Right renal pelvis (tissue), 4 donors: ENCODE measurements around the gene NXNL2. TPM values are rescaled to one million over a fixed set of nuclear protein-coding genes. Genes with fewer than 3 reads are reported as not detected.

Experiments used
- DNase-seq, 4 donors: peaks; one replicate each; pipeline ENCODE4 v3.0.0-alpha.2; 2013; ENCODE audit warnings: low read depth in 4 of 4, low spot score in 3 of 4, missing footprints in 1 of 4
- polyA plus RNA-seq, 4 donors: library from polyadenylated mRNA; unstranded; fragments of 120-200 nt; gene quantifications; one replicate each; pipeline ENCODE4 v1.2.1, GENCODE V29; 2013; ENCODE audit not compliant: insufficient read length in 4 of 4

NXNL2 gene
- polyA plus RNA-seq, 4 donors, result 1.9 to 3.0 (median 2.9) TPM

DNA sequence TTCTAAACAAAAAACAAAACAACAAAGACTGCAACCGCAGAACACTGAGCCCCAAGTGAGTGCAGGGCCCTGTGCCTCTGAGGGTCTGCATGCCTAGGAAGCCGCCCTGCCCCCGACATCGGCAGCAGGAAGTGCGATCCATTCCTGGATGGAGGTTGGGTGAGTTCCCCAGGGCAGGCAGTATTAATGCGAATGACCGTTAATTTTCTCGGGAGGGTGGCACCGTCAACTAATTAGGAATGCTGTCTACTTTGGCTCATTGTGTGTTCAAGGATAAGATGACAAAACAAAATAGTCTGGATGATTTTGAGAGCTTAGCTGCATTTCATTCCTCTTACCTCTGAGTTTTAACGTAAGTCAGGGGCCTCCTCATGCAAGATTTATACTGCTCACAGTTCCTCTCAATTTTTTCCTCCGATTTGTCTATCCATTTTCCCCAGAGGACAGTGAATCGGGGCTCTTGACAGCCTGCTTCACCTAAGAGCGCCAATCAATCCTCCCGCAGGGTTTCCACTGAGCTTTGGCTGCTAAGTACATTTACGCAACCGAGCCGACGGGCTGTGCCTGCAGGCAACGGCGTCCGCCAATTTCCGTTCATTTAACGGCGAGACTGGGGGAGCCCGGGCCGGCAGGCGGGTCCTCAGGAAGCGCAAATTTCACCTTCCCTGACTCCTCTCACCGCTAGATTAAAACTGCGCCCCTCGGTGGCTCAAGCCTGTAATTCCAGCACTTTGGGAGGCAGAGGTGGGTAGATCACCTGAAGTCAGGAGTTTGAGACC, 2.9 kb upstream of the NXNL2 start:
- no peak for DNase-seq

DNA sequence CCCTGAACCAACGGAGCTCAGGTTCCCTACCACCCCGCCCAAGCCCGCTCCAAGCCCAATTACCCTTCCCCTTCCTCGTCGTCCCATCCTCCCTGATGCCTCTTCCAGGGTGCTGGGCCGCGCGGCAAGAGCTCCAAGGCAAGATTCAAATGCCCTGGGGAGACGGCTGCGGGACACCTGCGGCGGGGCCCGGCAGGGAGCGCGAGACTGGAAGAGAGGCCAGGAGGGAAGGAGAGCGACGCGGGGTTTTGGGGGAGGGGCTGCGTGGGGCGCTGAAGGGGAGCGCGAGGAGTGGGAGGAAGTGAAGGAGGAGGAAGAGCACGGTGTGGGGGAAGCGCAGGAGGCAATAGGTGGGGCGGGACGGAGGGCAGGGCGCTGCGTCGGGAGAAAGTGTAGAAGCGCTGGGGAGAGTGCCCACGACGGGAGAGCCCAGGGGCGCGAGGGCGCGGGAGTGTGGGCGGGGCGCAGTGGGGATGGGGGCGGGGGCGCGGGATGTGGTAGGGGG, 975 bp upstream of the NXNL2 start:
- no peak for DNase-seq

DNA sequence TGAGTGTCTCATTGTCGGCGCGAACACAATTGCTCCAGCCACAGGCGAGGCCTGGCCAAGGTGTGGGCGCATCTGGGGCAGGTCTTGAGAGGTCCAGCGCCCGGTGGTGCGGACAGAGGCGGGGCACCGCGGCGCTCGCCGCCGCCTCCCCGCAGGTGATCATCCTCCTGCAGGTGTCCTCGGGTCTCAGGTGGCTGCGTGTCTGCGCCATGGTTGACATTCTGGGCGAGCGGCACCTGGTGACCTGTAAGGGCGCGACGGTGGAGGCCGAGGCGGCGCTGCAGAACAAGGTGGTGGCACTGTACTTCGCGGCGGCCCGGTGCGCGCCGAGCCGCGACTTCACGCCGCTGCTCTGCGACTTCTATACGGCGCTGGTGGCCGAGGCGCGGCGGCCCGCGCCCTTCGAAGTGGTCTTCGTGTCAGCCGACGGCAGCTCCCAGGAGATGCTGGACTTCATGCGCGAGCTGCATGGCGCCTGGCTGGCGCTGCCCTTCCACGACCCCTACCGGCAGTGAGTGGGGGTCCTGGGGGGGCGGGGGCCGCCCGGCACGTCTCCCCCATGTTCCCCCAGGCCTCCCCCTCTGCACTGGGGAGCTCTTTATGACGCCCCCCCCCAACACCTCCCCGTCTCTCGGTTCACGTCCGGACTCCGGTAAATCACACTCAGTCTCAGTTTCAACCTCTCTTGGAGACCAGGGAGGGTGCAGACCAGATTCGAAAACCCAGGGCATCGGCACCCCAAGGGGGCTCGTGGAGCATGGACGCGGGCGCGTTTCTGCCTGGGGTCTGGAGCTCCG, 446 bp downstream of the NXNL2 start:
- no peak for DNase-seq

DNA sequence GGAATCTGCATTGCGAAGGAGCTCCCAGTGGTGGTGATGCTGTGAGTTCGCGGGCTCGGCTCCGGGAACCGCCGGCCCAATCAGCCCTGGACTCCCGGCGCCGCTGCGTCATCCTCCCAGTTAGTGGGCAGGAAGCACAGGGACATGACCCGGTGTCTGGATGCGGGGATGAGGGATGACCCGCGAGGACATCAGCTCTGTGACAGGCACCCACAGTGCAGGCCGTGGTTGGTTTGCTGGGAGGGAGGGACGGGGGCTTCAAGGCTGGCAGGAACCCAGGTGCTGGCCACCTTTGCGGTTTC, 996 bp downstream of the NXNL2 start:
- DNase-seq, result no peak

DNA sequence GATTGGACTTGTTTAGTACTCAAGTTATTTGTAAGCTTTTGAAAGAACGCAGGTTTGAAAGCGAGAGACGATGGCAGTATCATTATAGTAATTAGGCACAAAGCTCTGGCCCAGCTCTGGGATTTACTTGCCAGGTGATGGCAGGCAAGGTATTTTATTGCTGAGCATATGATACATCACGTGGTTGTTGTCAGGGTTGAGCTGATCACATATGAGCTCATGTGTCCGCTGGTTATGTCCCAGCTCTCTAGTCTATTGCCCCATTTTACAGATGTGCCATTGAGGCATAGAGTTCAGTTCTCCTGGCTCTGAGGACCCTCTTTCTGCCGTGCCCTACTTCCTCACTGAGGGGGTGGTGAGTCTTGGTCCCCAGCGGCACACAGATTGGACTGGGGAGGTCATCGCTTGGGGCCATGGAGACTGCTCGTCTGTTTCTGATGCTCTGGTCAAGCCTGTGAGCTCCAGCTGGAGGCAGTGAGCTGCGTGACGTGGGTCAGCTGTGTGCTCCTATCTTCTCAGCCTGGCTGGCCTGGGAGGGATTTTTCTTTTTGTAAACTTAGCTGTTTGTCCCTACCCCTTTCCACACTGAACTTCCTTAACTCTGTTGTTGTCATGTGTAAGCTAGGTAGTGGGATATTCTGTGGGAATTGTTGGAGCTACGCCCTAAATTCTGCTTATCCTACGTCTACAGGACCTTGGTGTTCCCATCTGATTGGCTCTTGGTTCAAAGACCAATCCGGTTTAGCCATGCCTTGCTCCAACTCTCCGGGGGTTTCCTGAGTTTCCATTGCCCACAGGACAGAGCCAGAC, 2.2 kb downstream of the NXNL2 start:
- DNase-seq, result no peak

- no peak for DNase-seq
These were observed 2.7 kb downstream of the NXNL2 start for GRCh38 chr9:88537761-88538091.

DNA sequence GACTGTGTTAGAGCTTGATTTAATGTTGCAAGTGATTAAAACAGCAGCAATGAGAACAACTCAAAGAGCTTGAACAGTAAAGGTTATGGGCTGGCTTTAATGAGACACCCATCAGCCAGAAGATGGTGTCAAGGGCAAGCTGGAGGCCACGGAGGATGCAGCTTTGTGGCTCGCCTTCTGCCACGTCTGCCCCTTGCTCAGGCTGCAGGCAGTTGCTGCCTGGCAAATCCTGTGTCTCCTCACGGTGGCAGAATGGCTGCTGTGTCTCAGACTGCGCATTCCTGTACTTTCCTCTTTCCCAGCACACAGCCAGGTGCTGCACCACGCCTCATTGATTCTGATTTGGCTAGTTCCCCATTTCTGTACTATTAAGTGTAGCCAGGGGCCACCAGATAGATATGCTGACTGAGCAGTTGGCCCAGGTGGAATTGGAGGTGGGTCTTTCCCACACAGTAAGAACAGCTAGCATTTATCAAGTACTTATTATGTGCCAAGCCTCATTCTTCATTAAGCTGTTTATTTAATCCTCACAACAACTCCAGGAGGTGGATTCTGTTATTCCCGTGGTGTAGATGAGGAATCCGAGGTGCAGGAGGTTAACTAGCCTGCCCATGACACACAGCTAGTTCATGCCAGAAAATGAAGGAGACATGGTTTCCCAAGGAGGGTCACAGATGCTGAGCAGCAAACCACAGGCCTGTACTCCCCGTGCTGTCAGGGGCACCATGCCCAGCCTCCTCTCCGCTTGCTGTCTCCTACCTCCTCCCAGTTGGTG, 3.5 kb downstream of the NXNL2 start:
- no peak for DNase-seq

DNA sequence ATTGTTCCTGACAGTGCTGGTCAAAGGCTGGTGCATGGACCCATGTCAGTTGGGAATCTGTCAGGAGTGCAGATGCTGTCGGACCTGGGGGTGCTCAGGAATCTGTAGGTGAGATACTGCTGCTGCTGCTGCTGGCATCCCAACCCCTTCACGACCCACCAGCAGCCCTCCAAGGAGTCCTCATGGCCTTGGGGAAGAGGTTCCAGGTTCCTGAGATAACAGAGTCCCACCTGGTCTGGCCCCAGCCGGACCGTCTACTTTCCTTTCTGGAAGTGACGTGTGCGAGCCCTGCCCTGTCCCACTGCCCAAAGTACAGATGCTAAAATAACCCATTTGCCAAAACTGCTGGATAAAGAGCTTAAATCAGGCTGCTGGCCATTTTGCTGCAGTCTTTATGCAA, 4.3 kb downstream of the NXNL2 start:
- no peak for DNase-seq

DNA sequence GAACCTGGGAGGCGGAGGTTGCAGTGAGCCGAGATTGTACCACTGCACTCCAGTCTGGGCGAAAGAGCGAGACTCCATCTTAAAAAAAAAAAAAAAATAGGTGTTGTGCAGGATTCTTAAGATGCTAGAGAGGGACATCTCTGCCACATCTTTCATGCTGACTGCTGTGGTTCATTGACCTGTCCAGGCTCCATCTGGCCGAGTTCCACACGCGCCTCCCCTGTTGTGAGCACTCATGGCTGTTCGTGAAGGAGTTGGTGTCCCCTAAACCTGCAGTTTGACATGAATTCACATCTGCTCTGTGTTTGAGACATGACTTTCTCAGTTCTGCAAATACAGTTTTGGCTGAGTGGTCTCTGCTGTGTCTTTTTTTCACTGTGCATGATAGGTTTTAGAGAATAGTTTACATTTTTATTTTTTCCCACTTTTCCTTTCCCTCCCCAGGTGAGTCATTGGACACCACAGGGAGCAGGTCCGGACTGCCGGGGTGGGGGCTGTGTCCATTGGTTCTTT, 5.3 kb downstream of the NXNL2 start:
- no peak for DNase-seq

- no peak for DNase-seq
These were observed 9.3 kb downstream of the NXNL2 start for GRCh38 chr9:88544245-88544644.

- no peak for DNase-seq
These were observed 16.7 kb downstream of the NXNL2 start for GRCh38 chr9:88551546-88552137.

DNA sequence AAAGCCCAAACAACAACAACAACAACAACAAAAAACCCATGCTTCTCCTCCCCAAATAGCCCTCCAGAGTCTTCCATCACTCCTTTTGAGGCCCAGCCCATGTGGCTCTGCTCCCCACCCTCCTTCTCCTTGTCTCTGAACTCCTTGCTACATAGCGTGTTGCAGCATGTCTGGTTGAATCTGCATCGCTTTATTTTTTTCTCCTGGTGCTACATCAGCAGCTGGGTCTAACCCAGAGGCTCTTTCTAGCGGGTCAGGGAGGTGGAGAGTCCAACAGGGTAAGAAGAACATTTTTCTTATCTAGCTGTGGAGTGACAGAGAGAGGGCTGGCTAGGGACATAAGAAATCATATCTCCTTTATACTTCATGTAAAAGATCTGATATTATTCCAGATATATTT, 18.4 kb downstream of the NXNL2 start:
- no peak for DNase-seq

GRCh38 chr9:88555268-88555980, 20.4 kb downstream of the NXNL2 start:
- no peak for DNase-seq

- no peak for DNase-seq
These were observed 24.7 kb downstream of the NXNL2 start for GRCh38 chr9:88559661-88560060.

DNA sequence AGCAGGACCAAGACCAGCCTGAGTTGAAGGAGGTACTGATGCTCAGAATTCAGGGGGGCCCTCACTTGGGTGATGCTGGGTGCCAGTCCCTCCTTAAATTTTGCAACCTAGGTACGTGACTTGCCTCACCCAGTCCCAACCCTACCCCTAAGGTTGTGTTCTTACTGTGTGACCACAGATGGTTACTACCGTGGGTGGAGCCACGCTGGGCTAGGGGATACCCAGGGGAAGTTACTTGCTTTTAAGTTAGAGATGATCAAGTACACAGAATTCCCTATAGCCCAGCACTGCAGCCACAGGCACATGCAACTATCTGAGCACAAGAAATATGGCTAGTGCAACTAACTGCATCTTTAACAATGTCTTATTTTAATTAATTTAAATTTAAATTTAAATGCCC, 32.9 kb downstream of the NXNL2 start:
- DNase-seq, result no peak

DNA sequence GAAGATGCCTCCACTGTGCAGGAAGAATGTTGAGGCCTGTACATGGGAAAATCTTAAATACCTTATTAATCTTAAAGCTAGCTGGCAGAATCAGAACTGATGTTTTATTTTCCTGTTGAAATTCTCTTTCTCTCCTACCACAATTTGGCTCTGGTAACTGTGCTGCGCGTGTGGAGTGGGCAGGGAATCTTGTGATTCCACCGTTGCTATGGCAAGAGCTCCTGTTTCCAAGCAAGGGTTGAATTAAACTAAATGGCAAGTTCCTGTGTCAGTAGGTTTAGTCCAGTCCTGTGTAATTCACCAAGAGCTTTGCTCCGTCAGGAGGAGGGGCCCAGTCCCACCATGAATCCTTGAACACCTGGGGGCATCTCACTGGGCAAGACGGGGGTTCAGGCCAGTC, 36.4 kb downstream of the NXNL2 start:
- DNase-seq, result no peak

DNA sequence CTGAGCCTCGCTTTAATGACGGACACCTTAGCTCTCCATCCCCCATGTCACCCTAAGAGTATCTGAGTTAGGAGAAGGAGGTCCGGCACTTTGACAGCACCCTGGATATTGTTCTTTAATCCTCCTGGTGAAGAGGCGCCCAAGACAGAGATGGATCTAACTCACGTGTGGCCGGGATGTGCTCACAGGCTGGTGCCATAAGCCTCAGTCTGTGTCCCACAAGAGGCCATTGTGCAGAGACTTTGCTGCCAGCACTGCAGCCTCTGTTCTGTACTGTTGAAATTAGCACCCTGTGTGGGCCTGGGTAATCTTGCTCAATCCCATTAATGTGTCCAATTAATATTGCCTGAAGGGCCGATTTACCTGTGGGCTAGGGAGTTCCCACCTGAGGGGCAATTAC, 37.7 kb downstream of the NXNL2 start:
- no peak for DNase-seq

DNA sequence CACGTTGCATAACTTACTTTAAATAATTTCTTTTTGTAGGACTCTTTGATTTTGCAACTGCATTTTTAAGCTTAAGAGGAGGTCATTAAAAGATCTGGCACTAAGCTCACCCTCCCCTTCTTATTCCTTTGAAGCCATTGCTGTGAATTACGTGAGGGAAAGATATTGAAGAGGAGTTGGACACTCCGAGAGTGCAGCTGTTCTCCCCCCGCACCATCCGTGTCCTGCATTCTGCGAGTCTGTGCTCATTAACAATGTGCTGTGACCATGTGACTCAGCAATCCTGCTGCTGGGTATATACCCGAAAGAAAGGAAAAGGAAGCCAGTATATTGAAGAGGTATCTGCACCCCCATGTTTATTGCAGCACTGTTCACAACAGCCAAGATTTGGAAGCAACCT, 40.0 kb downstream of the NXNL2 start:
- DNase-seq, result no peak
